Pons (tissue), 1 donor: Measurements from ENCODE around the gene SLC66A1.

Experiments used
- DNase-seq: peaks from one replicate; pipeline ENCODE4 v3.0.0-alpha.2; 2016; ENCODE audit warnings: low spot score

Gene SLC66A1

GRCh38 chr1:19305880-19306279 lies 6.2 kb upstream of the SLC66A1 start:
- DNase-seq, result no peak

- no peak for DNase-seq
Observed at GRCh38 chr1:19306941-19307340, 5.2 kb upstream of the SLC66A1 start.

- DNase-seq, result no peak
Observed at GRCh38 chr1:19307794-19308508, 4.2 kb upstream of the SLC66A1 start.

- DNase-seq, result no peak
Observed at GRCh38 chr1:19308509-19308907, 3.6 kb upstream of the SLC66A1 start.

- no peak for DNase-seq
Observed at GRCh38 chr1:19309123-19309813, 2.9 kb upstream of the SLC66A1 start.

GRCh38 chr1:19310061-19310460 lies 2.1 kb upstream of the SLC66A1 start:
- peak; percentile 16 for DNase-seq

GRCh38 chr1:19310720-19311502 lies 1.2 kb upstream of the SLC66A1 start:
- no peak for DNase-seq

GRCh38 chr1:19311503-19311930 lies 609 bp upstream of the SLC66A1 start:
- DNase-seq, result peak; percentile 8

- peak; percentile 9 for DNase-seq
Observed at GRCh38 chr1:19312782-19313635, 883 bp downstream of the SLC66A1 start.

GRCh38 chr1:19313636-19313959 lies 1.5 kb downstream of the SLC66A1 start:
- no peak for DNase-seq

- DNase-seq, result no peak
Observed at GRCh38 chr1:19313961-19314882, 2.1 kb downstream of the SLC66A1 start.

- DNase-seq, result peak; percentile 26
Observed at GRCh38 chr1:19315378-19316198, 3.5 kb downstream of the SLC66A1 start.

GRCh38 chr1:19317126-19317910 lies 5.2 kb downstream of the SLC66A1 start:
- DNase-seq, result no peak

GRCh38 chr1:19319196-19319595 lies 7.1 kb downstream of the SLC66A1 start:
- no peak for DNase-seq

- DNase-seq, result no peak
Observed at GRCh38 chr1:19321071-19321470, 8.9 kb downstream of the SLC66A1 start.

- DNase-seq, result no peak
Observed at GRCh38 chr1:19322481-19322880, 10.4 kb downstream of the SLC66A1 start.

- DNase-seq, result no peak
Observed at GRCh38 chr1:19323987-19324664, 12.0 kb downstream of the SLC66A1 start.

- no peak for DNase-seq
Observed at GRCh38 chr1:19324665-19324990, 12.5 kb downstream of the SLC66A1 start.
